Endothelial cell (in vitro differentiated cells): ENCODE data around the gene SIRT6. TPM values are rescaled to one million over a fixed set of nuclear protein-coding genes. Genes with fewer than 3 reads are reported as not detected.
"Not testable (repeated sequence)": the region's sequence is repeated elsewhere in the genome, so short reads cannot be mapped to it uniquely, and the experiment has no call there.

Experiments
- DNase-seq: peaks from one replicate; pipeline ENCODE4 v3.0.0; 2021; ENCODE audit warnings: low spot score
- H3K27ac Mint-ChIP-seq: one replicate; pipeline ENCODE4 v1.8.0; 2021; ENCODE audit warnings: mixed read lengths, inconsistent platforms; ENCODE audit not compliant: unreplicated experiment
- H3K27me3 Mint-ChIP-seq: one replicate; pipeline ENCODE4 v1.8.0; 2021; ENCODE audit warnings: mild to moderate bottlenecking, moderate library complexity, mixed read lengths, inconsistent platforms; ENCODE audit not compliant: unreplicated experiment
- H3K36me3 Mint-ChIP-seq: one replicate; pipeline ENCODE4 v1.8.0; 2021; ENCODE audit warnings: mild to moderate bottlenecking, low read depth, mixed read lengths, inconsistent platforms; ENCODE audit not compliant: unreplicated experiment
- H3K4me1 Mint-ChIP-seq: one replicate; pipeline ENCODE4 v1.8.0; 2021; ENCODE audit warnings: mild to moderate bottlenecking, mixed read lengths, inconsistent platforms; ENCODE audit not compliant: unreplicated experiment
- H3K4me3 Mint-ChIP-seq: one replicate; pipeline ENCODE4 v1.8.0; 2021; ENCODE audit warnings: mild to moderate bottlenecking, mixed read lengths, inconsistent platforms; ENCODE audit not compliant: unreplicated experiment
- H3K9me3 Mint-ChIP-seq: one replicate; pipeline ENCODE4 v1.8.0; 2021; ENCODE audit warnings: mixed read lengths, inconsistent platforms; ENCODE audit not compliant: unreplicated experiment
- total RNA-seq: library from RNA; stranded (reverse); fragmentation: NEBNext Ultra II Directional; extraction: Animal tissue kit (Norgen Biotek cat#: 25700); gene quantifications from one replicate; pipeline ENCODE4 v1.2.1, GENCODE V29; 2021; ENCODE audit not compliant: unreplicated experiment
- TF ChIP-seq, protein P1 (sequence below): fragments of 200-600 bp; sonication (generic); IDR thresholded peaks from one replicate; pipeline ENCODE4 v1.5.0; 2021; ENCODE audit warnings: antibody characterized with exemption; ENCODE audit not compliant: unreplicated experiment

SIRT6 gene
- total RNA-seq, 1 donor from 2014 or later = 24.6 TPM

DNA sequence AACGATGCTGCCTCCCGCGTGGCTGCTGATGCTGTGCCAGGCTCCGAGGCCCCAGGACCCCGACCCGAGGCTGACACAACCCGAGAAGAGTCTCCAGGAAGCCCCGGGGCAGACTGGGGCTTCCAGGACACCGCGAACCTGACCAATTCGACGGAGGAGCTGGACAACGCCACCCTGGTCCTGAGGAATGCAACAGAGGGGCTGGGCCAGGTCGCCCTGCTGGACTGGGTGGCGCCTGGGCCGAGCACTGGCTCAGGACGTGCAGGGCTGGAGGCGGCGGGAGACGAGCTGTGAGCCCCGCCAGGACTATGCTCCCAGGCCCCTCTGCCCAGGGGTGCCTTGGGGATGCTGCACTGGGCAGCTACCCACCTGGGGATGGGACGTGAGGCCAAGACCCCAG is 10.7 kb downstream of the SIRT6 start:
- DNase-seq = no peak
- Mint-ChIP-seq H3K4me1 (peaks cover 3% of the 10 kb centered on the region), H3K36me3 (no peaks in the 10 kb centered on the region), H3K4me3 (no peak overlapping the region), H3K9me3 (no peaks in the 10 kb centered on the region), H3K27ac (no peak overlapping the region), H3K27me3 (peaks cover 12% of the 10 kb centered on the region)
- TF ChIP-seq, protein P1, sequence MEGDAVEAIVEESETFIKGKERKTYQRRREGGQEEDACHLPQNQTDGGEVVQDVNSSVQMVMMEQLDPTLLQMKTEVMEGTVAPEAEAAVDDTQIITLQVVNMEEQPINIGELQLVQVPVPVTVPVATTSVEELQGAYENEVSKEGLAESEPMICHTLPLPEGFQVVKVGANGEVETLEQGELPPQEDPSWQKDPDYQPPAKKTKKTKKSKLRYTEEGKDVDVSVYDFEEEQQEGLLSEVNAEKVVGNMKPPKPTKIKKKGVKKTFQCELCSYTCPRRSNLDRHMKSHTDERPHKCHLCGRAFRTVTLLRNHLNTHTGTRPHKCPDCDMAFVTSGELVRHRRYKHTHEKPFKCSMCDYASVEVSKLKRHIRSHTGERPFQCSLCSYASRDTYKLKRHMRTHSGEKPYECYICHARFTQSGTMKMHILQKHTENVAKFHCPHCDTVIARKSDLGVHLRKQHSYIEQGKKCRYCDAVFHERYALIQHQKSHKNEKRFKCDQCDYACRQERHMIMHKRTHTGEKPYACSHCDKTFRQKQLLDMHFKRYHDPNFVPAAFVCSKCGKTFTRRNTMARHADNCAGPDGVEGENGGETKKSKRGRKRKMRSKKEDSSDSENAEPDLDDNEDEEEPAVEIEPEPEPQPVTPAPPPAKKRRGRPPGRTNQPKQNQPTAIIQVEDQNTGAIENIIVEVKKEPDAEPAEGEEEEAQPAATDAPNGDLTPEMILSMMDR = no peak

DNA sequence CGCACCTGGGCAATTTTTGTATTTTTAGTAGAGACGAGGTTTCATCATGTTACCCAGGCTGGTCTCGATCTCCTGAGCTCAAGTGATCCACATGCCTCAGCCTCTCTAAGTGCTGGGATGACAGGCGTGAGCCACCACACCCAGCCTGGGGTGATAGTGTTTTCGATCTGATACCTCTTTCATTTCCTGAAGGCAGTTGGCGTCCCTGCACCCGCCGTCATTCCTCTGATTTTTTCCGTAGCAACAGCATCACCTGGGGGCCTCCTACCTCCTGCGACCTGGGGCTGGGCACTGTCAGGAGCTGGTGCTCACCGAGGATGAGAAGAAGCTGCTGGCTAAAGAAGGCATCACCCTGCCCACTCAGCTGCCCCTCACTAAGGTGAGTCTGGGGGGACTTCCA is 18.1 kb downstream of the SIRT6 start:
- Mint-ChIP-seq H3K36me3 (no peaks in the 10 kb centered on the region), H3K27me3 (peaks cover 4% of the 10 kb centered on the region), H3K27ac (no peak overlapping the region), H3K4me1 (no peaks in the 10 kb centered on the region), H3K9me3 (no peaks in the 10 kb centered on the region), H3K4me3 (no peak overlapping the region)
- TF ChIP-seq, protein P1 = no peak
- DNase-seq = no peak

DNA sequence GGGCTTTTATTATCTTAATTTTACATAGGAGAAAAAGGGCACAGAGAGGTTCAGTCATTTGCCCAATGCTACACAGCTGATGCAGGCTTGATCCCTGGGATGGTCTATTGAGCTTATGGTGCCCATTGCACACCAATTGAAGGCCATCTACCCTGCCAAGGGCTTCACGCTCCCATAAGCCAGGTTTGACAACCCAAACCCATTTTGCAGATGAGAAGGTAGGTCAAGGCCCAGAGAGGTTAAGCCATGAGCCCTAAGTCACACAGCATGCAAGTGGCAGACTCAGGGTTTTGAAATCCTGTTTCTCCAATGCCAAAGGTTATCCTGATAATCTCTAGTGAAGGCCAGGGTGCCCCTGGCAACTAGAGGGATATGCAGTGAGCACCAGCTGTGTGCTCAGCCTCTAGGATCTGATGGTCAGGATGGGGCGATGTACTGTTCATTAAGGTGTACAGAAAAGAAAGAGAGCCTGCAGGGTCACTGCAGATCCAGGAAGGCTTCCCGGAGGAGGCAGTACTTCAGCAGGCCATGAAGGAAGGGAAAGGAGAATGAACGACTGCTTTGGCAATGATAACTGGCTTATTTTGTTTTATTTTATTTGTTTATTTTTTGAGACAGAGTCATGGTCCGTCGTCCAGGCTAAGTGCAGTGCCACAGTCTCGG is 20.8 kb downstream of the SIRT6 start:
- H3K4me3 Mint-ChIP-seq = no peak overlapping the region
- H3K36me3 Mint-ChIP-seq = no peaks in the 10 kb centered on the region
- TF ChIP-seq, protein P1 = no peak
- H3K27me3 Mint-ChIP-seq = peaks cover 2% of the 10 kb centered on the region
- H3K4me1 Mint-ChIP-seq = no peaks in the 10 kb centered on the region
- H3K9me3 Mint-ChIP-seq = no peaks in the 10 kb centered on the region
- no peak for DNase-seq
- no peak overlapping the region for H3K27ac Mint-ChIP-seq

DNA sequence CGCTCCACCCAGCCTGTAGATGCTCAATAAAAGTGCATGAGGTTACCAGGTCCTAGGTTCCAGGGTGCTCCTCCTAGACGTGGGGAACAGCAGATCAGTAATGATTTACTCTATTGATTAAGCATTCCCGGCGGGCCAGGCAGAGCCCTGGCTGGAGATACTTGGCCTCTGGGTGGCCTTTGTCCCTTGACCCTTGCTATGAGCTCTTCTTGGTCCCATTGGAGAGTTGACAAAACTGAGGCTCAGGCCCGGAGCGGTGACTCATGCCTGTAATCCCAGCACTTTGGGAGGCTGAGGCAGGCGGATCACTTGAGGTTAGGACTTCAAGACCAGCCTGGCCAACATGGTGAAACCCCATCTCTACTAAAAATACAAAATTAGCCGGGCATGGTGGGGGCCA is 24.4 kb downstream of the SIRT6 start:
- not testable (repeated sequence) for H3K27me3 Mint-ChIP-seq, H3K27ac Mint-ChIP-seq, H3K36me3 Mint-ChIP-seq, H3K4me3 Mint-ChIP-seq, H3K4me1 Mint-ChIP-seq, DNase-seq, H3K9me3 Mint-ChIP-seq

DNA sequence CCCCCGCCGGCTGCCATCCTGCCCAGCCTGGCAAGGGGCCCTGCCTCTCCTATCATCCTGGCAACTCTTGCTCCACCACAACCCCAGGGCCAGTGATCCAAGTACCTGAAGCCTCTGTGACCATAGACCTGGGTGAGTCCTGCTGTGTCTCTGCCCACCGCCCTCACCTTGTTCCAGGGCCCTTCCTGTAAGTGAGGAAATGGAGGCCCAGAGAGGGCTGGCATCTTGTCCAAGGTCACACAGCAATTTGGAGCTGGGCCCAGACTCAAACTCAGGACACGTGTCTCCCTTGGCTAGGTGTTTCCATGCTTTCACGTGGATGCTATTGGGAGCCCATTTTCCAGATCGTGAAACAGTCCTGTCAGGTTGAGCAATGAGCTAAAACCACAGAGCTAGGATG is 25.2 kb downstream of the SIRT6 start:
- no peaks in the 10 kb centered on the region for H3K4me1 Mint-ChIP-seq
- peaks cover 2% of the 10 kb centered on the region for H3K27me3 Mint-ChIP-seq
- no peak overlapping the region for H3K4me3 Mint-ChIP-seq
- no peak for DNase-seq
- H3K36me3 Mint-ChIP-seq = no peaks in the 10 kb centered on the region
- no peaks in the 10 kb centered on the region for H3K9me3 Mint-ChIP-seq
- H3K27ac Mint-ChIP-seq = no peak overlapping the region
- TF ChIP-seq, protein P1 = no peak
